ENCODE data around the gene CALM3. TPM values are rescaled to one million over a fixed set of nuclear protein-coding genes. Genes with fewer than 3 reads are reported as not detected.

The CALM3 gene
- total and polyA plus RNA-seq, 2 donors from 2014 or later = 217 to 350 TPM

- Histone ChIP-seq H3K4me3 (ENCODE audit: low read length in 3 of 3) (no peak overlapping the region), H3K9me3 (ENCODE audit: control insufficient read depth in 2 of 3, insufficient read depth in 1 of 3, low read length in 3 of 3) (no peaks in the 10 kb centered on the region), H3K27me3 (ENCODE audit: control insufficient read depth, insufficient read depth, low read length) (no peaks in the 10 kb centered on the region), H3K4me1 (ENCODE audit: control insufficient read depth in 2 of 3, insufficient read depth in 2 of 3, low read depth in 1 of 3, low read length in 3 of 3) (peaks cover 0 to 7% (median 4%) of the 10 kb centered on the region in 3 donors), H3K9ac (ENCODE audit: low read length in 3 of 3) (no peak overlapping the region), H3K36me3 (ENCODE audit: control insufficient read depth in 2 of 3, insufficient read depth in 3 of 3, low read length in 3 of 3) (no peaks in the 10 kb centered on the region), H3K27ac (ENCODE audit: low read depth in 2 of 2, low read length in 2 of 2) (no peak overlapping the region)
- DNase-seq (peak in 1 of 5 donors; percentile 28), FAIRE-seq (no peak)
- no peak for TF ChIP-seq CTCF (IDR thresholded peaks at IDR 0.05; ENCODE audit: borderline replicate concordance, extremely low read depth, insufficient read depth)
- intact Hi-C loops (cut with DNase I) = no loop called here
Observed at GRCh38 chr19:46618670-46619231, 17.6 kb downstream of the CALM3 start.

GRCh38 chr19:46620267-46620666 is 19.1 kb downstream of the CALM3 start:
- Histone ChIP-seq H3K27me3 (ENCODE audit: control insufficient read depth, insufficient read depth, low read length) (no peaks in the 10 kb centered on the region), H3K4me1 (ENCODE audit: control insufficient read depth in 2 of 3, insufficient read depth in 2 of 3, low read depth in 1 of 3, low read length in 3 of 3) (peaks cover 0 to 7% (median 6%) of the 10 kb centered on the region in 3 donors), H3K9me3 (ENCODE audit: control insufficient read depth in 2 of 3, insufficient read depth in 1 of 3, low read length in 3 of 3) (no peaks in the 10 kb centered on the region), H3K27ac (ENCODE audit: low read depth in 2 of 2, low read length in 2 of 2) (no peak overlapping the region), H3K4me3 (ENCODE audit: low read length in 3 of 3) (no peak overlapping the region), H3K36me3 (ENCODE audit: control insufficient read depth in 2 of 3, insufficient read depth in 3 of 3, low read length in 3 of 3) (no peaks in the 10 kb centered on the region), H3K9ac (ENCODE audit: low read length in 3 of 3) (no peak overlapping the region)
- FAIRE-seq (no peak), DNase-seq (no peak)
- no peak for TF ChIP-seq CTCF (IDR thresholded peaks at IDR 0.05; ENCODE audit: borderline replicate concordance, extremely low read depth, insufficient read depth)
- intact Hi-C loops (cut with DNase I) = no loop called here

GRCh38 chr19:46620716-46621115 is 19.6 kb downstream of the CALM3 start:
- H3K36me3 ChIP-seq (ENCODE audit: control insufficient read depth in 2 of 3, insufficient read depth in 3 of 3, low read length in 3 of 3) = no peaks in the 10 kb centered on the region
- H3K4me3 ChIP-seq (ENCODE audit: low read length in 3 of 3) = no peak overlapping the region
- TF ChIP-seq CTCF (IDR thresholded peaks at IDR 0.05; ENCODE audit: borderline replicate concordance, extremely low read depth, insufficient read depth) = no peak
- peak overlapping the region in 1 of 3 donors; percentile 19 for H3K9ac ChIP-seq (ENCODE audit: low read length in 3 of 3)
- intact Hi-C loops (cut with DNase I) = no loop called here
- peaks cover 0 to 11% (median 9%) of the 10 kb centered on the region in 3 donors for H3K4me1 ChIP-seq (ENCODE audit: control insufficient read depth in 2 of 3, insufficient read depth in 2 of 3, low read depth in 1 of 3, low read length in 3 of 3)
- no peaks in the 10 kb centered on the region for H3K9me3 ChIP-seq (ENCODE audit: control insufficient read depth in 2 of 3, insufficient read depth in 1 of 3, low read length in 3 of 3)
- no peaks in the 10 kb centered on the region for H3K27me3 ChIP-seq (ENCODE audit: control insufficient read depth, insufficient read depth, low read length)
- DNase-seq (no peak), FAIRE-seq (no peak)
- peak overlapping the region; percentile 47 to 63 for H3K27ac ChIP-seq (ENCODE audit: low read depth in 2 of 2, low read length in 2 of 2)

Measured in kidney (tissue), 14 donors.